NK-92 treated with Interleukin-12 subunit alpha and Interleukin-12 subunit beta, amount 100 ng/mL, for 24 hours (cell line): ENCODE results near the gene PTX3.

Experiments used
- DNase-seq: peaks from one replicate; lab custom pipeline; 2025; lab: John Stamatoyannopoulos, UW

Gene PTX3

DNA sequence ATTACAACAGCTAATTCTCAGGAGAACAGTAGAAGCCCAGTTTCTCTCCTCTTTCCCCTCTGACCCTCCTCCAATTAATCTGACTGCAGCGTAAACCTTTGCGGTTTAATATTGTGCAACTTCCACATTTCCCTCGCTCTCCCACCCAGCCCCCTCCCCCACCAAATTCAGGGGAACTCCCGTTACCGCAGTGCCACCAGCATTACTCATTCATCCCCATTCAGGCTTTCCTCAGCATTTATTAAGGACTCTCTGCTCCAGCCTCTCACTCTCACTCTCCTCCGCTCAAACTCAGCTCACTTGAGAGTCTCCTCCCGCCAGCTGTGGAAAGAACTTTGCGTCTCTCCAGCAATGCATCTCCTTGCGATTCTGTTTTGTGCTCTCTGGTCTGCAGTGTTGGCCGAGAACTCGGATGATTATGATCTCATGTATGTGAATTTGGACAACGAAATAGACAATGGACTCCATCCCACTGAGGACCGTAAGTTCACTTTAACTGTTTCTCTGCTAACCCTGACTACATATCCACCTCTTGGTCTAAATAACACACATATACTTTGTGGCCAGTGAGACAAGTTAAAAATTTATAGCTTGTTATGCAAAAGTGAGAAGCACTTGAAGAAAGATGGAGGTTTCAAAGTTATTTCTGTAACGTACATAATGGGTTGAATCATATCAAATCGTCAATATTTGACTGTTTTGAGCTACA, at the start of gene PTX3:
Gene PTX3 (plus strand): TSS at position 268 of the 709 bp plus-strand sequence. CDS start 84 bp downstream, at position 352.
- peak; percentile 22 for DNase-seq

DNA sequence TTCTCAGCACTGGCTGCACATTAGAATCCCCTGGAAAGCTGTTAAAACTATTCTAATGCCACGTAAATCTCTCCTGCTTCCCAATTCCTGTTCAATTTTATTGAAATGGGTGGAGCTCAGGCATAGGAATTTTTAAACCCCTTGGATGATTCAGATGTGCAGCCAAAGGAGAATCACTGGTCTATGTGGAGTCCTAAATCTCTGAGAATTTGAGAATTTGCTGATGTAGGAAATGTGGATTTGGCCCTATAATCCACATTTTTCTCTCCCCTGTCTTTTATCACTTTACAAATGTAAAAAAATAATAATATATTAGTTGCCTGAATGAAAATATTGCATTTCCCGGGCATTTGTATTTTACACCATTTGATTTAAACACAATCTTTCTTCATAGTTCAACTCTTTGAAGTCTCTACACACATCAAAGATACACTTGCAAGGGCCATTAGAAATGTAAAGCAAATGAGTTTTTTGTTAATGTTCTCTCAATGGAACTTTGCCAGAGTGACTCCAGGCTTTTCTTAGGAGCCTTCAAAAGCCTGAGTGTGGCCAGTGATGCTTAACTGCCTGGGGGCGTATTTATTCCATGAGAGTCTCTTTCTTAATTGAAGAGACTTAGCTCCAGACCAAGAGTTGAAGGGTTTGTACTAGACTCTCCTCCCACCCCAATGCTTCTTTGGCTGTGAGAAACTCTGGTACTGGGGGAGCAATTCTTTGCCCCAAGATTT, 48.8 kb upstream of the PTX3 start:
- no peak for DNase-seq

DNA sequence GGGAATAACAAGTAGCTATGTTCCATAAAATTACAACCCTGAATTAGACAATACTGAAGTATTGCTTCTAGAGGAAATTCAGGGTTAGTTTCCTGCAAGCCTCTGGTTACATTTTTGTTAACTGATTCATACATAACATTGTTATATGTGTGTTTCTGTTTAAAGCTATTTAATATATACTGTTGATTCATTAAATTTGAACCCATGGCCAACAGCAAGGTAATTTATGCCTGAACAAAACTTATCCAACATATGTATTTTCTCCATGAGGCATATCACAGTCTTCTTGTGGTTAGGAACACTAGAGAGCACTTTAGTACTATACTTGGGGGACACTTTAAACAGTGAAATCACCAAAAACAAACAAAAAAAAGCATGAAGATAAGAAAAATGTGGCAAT, 47.7 kb upstream of the PTX3 start:
- no peak for DNase-seq

DNA sequence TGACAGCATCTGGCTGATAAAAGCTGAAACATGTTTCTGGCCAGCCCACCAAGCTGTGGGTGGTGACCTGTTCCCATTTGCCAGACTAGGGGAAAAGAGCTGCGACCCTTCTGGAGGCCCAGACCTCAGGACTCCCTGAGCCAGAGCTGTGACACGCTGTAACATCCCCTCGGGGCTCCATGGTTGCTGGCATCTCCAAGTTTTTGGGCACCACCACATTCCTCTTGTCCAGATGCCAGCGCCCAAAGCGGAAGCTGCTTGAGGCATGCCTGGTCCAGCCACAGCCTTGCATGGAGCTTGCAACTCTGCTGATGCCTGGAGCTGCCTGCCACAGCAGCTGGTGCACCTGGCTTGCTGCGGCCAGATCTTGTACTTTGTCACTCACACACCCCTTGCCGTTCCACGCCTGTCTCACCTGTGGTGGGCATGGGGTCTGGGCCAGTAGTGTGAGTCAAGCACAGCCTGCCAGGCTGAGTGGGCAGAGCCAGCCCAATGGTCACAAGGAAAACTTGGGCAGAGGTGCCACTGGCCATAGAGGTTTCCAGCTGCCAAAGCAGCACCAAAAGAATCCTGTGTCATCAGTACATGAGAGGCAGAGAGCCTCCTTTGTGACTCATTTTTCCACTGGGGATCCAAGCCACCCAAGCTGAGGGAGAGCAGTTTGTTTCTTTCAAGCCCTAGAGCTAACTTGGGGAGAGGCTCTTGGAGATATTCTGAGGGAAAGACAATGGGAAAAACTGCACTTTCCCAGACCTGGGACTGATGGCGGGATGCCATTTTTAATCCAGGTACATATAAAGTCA, 45.7 kb upstream of the PTX3 start:
- no peak for DNase-seq

DNA sequence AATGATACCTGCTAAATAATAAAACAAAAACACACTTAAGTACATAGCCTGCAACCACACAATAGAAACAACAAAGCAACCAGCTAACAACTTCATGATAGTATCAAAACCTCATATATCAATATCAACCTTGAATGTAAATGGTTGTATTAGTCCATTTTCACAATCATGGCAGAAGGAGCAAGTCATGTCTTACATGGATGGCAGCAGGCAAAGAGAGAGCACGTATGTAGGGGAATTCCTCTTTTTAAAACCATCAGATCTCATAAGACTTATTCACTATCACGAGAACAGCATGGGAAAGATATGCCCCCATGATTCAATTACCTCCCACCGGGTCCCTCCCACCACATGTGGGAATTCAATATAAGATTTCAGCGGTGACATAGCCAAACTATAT, 44.5 kb upstream of the PTX3 start:
- no peak for DNase-seq

DNA sequence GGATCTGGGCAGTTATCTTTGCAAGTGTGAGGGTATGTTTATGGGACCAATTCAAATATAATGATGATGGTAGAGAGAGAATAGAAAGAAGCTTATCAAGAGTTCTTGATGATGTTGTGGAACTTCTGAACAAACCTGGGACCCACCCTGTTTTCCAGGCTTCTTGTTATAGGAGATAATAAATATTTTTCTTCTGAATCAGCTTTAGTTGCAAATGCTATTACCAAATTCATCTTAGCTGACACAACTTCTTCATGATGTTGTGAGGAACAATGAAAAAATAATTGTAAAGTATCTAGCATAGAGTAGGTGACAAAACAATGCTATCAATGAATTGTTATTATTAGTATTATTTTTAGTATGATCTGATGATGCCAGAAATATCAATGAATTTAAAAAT, 43.5 kb upstream of the PTX3 start:
- DNase-seq: no peak

DNA sequence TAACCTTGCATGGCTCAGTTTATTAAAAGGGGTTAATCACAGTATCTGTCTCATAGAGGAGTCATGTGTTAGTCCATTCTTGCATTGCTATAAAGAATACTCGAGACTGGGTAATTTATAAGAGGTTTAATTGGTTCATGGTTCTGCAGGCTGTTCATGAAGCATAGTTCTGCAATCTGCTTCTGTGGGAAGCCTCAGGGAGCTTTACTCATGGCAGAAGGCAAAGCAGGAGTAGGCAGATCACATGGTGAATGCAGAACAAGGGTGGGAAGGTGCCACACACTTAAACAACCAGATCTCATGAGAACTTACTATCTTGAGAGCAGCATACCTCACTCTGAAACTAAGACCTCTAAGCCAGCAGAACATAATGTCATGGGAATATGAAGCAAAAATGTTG, 42.2 kb upstream of the PTX3 start:
- no peak for DNase-seq

DNA sequence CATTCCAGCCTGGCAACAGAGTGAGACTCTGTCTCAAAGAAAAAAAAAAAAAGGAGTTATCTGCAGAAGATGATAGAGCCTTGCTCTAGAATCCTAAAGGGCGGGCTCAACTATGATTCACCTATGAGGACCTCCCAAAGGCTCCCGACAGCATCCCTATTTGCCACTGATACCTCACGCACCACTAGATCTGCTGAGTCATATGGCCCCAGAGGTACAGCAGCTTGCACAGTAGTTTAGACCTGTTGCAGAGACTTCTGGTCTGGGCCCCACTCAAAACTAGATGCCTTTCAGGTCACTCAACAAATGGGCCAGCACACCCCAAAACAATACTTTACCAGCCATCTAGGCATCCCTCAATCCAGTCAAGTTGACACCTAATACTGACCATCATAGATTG, 38.1 kb upstream of the PTX3 start:
- DNase-seq: no peak

DNA sequence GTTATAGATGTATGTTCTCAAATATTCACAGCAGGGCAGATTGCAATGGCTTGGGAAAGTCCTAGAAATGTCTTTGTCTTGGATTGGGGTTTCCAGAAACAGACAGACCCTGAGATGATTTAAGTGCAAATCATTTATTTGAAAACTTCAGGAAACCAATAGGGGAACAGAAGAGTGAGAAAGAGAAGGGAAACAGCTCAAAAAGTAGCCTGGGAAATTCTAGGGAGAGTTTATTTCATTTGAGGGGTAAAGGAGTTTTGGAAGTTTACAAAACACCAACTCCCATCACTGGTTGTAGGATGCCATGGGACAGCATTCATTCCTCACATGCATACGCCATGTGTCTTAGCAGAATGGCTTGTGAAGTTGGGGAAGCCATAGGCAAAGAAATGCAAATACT, 32.3 kb upstream of the PTX3 start:
- DNase-seq: no peak

DNA sequence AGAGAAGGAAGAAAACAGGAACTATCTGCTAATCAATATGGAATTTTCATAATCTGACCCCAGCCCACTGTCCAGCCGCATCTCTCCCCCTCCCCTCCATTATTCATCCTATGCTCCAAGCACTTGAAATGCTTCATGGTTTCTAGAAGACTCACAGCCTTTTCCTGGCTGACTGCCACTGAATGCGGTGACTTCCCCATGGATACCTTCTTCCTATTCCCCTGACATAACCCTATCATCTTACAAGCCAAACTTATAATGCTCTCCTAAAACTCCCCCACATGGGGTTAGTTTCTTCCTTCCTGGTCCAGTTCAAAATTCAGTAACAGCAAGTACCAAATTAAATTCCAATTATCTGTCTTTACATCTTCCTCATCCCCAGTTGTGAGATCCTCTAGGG, 31.2 kb upstream of the PTX3 start:
- DNase-seq: no peak

DNA sequence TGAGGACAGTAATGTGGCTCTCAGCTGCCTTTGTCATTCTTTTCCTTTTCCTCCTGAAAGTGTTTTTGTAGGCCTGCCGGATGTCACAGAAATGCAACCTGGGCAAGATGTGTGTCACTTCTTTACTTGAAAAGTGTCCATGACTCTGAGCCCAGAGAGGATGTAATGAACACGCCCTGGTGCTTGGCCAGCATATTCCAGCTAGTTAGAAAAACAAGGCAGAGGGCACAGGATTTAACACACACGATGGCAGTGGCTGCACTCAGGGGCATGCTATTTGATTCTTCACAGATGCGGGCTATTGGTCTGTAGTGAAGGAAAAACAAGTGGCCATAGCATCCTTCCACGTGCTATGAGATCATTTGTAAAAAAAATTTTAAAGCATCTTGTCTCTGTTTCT, 30.3 kb upstream of the PTX3 start:
- DNase-seq: no peak

DNA sequence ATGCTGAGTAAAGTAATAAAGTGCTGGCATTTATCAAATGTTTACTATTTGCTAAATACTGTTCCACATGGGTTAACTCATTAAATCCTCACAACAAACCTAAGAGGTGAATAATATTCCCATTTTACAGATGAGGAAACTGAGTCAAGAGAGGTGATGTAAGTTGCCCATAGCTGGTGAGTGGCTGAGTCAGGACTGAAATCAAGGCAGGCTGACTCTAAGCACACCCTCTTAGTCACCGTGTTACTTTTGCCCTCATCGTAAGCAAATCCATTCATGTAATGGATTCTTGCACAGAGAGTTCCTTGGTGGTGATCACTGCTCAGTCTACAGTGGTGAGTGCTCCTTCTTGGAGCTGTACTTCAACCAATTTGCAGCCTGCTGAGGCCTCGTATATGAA, 28.9 kb upstream of the PTX3 start:
- no peak for DNase-seq

DNA sequence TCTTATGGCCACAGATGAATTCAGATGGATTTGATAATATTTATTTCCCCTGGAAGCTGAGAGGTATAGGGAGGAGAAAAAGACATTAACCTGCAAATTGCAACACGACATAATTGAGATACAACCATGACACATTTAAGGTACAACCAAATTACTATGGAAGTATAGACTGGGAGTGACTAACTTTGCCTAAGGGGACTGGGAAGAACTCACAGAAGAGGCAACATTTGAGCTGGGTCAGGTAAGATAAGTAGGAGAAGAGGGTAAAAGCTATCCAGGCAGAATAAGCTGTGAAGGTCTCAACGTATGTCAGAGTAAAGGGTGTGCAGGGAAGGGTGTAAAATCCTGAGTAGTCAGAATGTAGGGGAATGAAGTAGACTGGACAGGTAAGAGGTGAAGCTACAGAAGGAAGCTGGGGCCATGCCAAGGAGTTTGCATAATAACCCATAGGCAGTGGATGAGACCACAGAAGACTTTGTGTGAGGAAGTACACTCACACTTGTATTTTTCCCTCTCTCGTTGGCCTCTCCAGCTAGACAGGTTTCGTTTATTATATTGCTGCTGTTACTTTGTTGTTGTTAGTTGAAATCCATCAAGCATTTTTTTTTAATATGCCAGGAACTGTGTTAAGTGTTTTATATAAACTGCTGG, 28.0 kb upstream of the PTX3 start:
- DNase-seq: no peak

DNA sequence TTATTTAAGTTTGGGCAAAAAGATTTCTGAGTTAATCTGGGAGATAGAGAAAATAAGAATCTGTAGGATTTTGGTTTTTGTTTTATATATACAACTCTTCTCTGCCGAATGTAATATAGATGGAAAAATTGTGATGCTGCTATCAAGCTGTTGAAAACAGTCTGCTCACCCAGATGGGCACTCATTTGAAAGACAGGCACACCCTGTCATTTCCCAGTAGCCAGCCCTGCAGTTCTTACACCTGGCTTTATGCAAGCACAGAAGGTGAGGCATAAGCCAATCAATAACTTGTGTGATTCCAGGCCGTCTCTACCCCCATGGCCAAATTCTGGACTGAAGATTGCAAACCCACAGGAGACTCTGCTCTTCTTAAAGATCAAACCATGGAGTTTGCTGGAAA, 27.1 kb upstream of the PTX3 start:
- DNase-seq: no peak

DNA sequence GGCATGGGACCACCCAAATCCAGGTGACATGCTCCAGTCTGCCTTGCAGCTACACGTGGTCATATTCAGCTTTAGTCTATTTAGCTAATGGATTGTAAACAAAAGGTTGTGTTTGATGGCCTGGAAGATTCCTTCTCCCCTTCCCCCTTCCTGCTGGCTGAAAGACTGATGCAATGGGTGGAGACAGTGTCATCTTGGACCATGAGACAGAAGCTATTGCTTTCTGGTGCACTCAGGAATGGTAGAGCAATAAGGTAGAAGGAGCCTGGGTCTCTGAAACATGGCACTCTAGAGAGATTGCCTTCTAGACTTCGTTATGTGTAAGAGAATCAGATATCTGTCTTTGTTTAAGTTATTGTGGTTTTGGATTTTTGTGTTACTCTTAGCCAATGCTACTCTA, 25.7 kb upstream of the PTX3 start:
- DNase-seq: no peak

DNA sequence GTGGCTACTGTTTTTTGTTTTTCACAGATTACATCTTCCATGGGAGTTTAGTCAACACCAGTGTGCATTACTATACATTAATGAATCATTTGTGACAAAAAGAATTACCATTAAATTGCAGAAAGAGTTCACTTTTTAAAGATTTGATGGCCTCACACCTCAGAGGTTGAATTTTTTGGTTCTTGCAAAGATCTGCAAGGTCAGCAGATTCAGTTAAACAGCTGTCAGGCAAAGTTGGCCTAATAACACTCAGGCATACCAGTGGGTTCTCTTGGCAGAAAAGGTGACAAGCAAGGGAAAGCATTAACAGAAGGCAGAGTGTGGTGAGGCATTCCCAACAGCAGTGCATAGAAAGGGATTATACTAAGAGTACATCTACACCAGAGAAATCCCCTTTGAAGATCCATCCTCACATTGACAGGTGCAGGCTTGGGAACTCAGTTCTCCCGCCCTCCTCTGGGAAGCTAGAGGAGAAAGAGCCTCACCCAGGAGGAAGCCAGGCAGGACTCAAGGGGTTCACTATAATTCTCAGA, 24.3 kb upstream of the PTX3 start:
- DNase-seq: no peak

DNA sequence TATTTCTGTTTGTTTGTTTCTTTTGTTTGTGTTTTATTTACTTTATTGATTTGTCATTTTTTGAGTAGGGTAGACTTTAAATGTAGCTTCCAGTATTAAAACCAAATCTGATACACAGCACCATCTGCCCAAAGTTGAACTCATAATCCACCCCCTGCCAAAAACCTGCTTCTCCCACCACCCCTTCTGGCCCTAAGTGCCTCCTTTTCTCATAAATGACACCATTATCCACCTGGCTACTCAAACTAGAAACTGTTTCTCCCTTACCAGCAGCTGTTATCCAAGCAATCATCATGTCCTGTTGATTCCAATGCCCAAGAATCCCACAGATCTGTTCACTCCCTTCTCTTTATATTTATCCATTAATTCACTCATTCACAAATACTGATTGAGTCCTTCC, 21.8 kb upstream of the PTX3 start:
- no peak for DNase-seq

DNA sequence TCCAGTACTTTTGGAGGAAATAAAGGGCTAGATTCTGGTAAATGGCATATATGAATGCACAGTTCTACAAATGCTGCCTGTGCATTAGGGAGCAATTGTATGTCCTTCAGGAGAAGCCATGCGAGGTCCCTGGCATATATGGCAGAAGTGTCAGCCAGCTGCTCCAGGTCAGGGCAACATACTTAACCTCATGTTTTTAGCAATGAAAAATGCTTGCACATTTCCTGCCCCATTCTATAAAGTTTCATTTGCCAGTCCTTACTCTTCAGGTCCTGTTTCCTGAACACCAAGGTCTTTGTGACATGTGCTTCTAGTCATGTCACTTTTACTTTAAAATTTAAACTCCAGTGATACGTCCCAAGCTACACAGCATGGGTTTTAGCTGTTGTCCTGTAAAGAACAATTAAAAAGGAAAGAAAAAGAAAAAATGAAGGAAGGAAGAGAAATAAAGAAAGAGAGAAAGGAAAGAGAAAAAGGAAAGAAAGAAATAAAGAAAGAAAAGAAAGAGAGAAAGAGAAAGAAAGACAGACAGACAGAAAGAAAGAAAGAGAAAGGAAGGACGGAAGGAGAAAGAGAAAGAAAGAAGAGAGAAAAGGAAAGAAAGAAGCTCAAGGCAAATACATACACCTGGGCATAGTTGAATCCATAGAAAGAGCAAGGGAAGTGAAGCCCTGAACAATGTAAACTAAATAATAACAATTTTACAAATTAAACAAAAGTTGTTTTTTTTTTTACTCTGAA, 20.1 kb upstream of the PTX3 start:
- DNase-seq: no peak

DNA sequence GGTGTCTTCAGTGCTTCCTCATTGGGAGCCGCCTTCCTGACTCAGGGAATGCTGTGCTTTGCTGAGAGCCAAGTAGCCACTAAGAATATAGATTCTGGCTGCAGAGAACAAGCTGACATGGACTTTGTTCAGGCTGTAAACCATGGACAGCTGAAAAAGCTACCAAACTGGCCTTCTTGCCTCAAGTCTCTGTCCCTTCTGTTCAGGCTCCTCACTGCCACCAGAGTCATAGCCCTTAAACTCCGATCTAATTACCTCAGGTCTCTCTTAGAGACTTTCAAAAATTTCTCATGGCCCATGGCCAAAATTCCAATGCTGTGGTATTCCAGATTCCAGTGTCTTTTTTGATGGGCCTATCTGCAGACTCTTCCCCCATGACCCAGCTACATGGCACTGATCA, 19.4 kb upstream of the PTX3 start:
- no peak for DNase-seq

DNA sequence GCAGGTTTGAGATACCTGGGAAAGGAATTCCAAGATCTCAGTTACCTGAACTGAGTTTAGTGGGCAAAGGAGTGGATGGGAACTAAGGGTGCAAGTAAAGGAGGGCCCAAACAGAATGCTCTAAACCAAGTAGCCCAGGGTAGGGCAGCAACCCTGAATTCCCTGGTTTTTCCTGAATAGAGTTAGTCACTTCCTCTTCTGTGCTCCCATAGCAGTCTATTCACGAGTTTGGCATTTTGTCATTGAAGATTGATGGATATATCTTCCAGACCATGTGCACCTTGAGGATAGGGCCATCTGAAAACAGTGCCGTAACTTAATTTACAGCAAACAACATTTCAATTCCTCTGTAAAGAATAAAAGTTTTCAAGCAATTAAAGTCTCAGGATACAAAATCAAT, 18.5 kb upstream of the PTX3 start:
- no peak for DNase-seq

DNA sequence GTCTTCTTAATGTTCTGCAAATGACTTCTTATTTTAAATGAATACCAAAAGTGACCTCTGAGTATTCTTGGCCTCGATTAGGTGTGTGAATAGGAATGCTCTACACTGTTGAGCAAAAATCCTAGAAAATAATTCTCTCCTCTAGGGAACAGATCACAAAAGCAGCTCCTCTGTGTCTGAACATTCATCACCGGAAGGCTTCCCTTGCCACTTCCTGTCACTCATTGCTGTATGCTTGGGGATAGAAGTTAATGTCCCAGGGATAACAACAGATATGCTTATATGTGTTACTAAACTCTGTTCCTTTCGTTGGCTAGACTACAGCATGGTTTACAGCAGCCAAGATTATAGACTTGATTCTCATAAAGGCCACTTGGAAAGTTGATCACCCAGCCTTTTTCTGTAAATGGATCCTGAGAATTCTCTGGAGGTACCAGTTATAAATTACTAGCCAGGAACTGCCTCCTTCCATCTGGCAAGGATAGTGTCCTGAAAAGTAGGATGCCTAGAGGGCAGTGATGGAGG, 16.0 kb upstream of the PTX3 start:
- DNase-seq: no peak
